GM21723 (cell line): ENCODE results near the gene CCNYL1.
"Not testable (repeated sequence)": the region's sequence is repeated elsewhere in the genome, so short reads cannot be mapped to it uniquely, and the experiment has no call there.

Experiments
- ATAC-seq: cut with Tn5 transposase; IDR thresholded peaks from one replicate; pipeline ENCODE4 v1.9.1; 2021; ENCODE audit warnings: mild to moderate bottlenecking, moderate library complexity; ENCODE audit not compliant: unreplicated experiment

CCNYL1 gene

GRCh38 chr2:207734264-207734635 lies 22.8 kb downstream of the CCNYL1 start:
- ATAC-seq = no peak

GRCh38 chr2:207734636-207735512 lies 23.4 kb downstream of the CCNYL1 start:
- ATAC-seq = no peak

GRCh38 chr2:207735513-207735859 lies 24.0 kb downstream of the CCNYL1 start:
- not testable (repeated sequence) for ATAC-seq

GRCh38 chr2:207743514-207743913 lies 32.1 kb downstream of the CCNYL1 start:
- no peak for ATAC-seq

GRCh38 chr2:207744050-207744449 lies 32.6 kb downstream of the CCNYL1 start:
- ATAC-seq = no peak

- ATAC-seq = no peak
Observed at GRCh38 chr2:207744451-207744850, 33.0 kb downstream of the CCNYL1 start.

- peak; percentile 94 for ATAC-seq
Observed at GRCh38 chr2:207746131-207746530, 34.7 kb downstream of the CCNYL1 start.

- no peak for ATAC-seq
Observed at GRCh38 chr2:207747653-207748560, 36.5 kb downstream of the CCNYL1 start.

GRCh38 chr2:207748993-207749392 lies 37.6 kb downstream of the CCNYL1 start:
- ATAC-seq = no peak

GRCh38 chr2:207749873-207750272 lies 38.4 kb downstream of the CCNYL1 start:
- no peak for ATAC-seq

- ATAC-seq = no peak
Observed at GRCh38 chr2:207750345-207750744, 38.9 kb downstream of the CCNYL1 start.

GRCh38 chr2:207750876-207751275 lies 39.4 kb downstream of the CCNYL1 start:
- no peak for ATAC-seq

- ATAC-seq = not testable (repeated sequence)
Observed at GRCh38 chr2:207753688-207754087, 42.2 kb downstream of the CCNYL1 start.

- no peak for ATAC-seq
Observed at GRCh38 chr2:207754498-207755383, 43.3 kb downstream of the CCNYL1 start.

- no peak for ATAC-seq
Observed at GRCh38 chr2:207758025-207758424, 46.6 kb downstream of the CCNYL1 start.

- ATAC-seq = no peak
Observed at GRCh38 chr2:207759890-207760289, 48.5 kb downstream of the CCNYL1 start.

- ATAC-seq = no peak
Observed at GRCh38 chr2:207760453-207760852, 49.0 kb downstream of the CCNYL1 start.

GRCh38 chr2:207761426-207761825 lies 50.0 kb downstream of the CCNYL1 start:
- not testable (repeated sequence) for ATAC-seq

- ATAC-seq = no peak
Observed at GRCh38 chr2:207762146-207762545, 50.7 kb downstream of the CCNYL1 start.

GRCh38 chr2:207763303-207763917 lies 52.0 kb downstream of the CCNYL1 start:
- no peak for ATAC-seq
